Memory B cell (primary cell): ENCODE data around the gene HEATR5A.
"Not testable (repeated sequence)": the region's sequence is repeated elsewhere in the genome, so short reads cannot be mapped to it uniquely, and the experiment has no call there.

Source experiments
- ATAC-seq: fragments of 150-1000 bp; cut with Tn5 transposase; 2 replicates; pipeline ENCODE4 v1.10.0; 2021; ENCODE audit warnings: low read depth, mild to moderate bottlenecking, moderate library complexity
- DNase-seq, 2 donors: peaks; one replicate each; pipeline ENCODE4 v3.0.0; 2022; ENCODE audit warnings: low spot score in 2 of 2
- H3K27ac Mint-ChIP-seq: one replicate; pipeline ENCODE4 v1.8.0; 2022; ENCODE audit warnings: mild to moderate bottlenecking, moderate library complexity, mixed read lengths
- H3K27me3 Mint-ChIP-seq: one replicate; pipeline ENCODE4 v1.8.0; 2022; ENCODE audit warnings: mixed read lengths
- H3K36me3 Mint-ChIP-seq: one replicate; pipeline ENCODE4 v1.8.0; 2022; ENCODE audit warnings: mild to moderate bottlenecking, mixed read lengths
- H3K4me1 Mint-ChIP-seq: one replicate; pipeline ENCODE4 v1.8.0; 2022; ENCODE audit warnings: mixed read lengths
- H3K4me3 Mint-ChIP-seq: one replicate; pipeline ENCODE4 v1.8.0; 2022; ENCODE audit warnings: mild to moderate bottlenecking, moderate library complexity, mixed read lengths
- H3K9me3 Mint-ChIP-seq: one replicate; pipeline ENCODE4 v1.8.0; 2022; ENCODE audit warnings: mixed read lengths

The HEATR5A gene

DNA sequence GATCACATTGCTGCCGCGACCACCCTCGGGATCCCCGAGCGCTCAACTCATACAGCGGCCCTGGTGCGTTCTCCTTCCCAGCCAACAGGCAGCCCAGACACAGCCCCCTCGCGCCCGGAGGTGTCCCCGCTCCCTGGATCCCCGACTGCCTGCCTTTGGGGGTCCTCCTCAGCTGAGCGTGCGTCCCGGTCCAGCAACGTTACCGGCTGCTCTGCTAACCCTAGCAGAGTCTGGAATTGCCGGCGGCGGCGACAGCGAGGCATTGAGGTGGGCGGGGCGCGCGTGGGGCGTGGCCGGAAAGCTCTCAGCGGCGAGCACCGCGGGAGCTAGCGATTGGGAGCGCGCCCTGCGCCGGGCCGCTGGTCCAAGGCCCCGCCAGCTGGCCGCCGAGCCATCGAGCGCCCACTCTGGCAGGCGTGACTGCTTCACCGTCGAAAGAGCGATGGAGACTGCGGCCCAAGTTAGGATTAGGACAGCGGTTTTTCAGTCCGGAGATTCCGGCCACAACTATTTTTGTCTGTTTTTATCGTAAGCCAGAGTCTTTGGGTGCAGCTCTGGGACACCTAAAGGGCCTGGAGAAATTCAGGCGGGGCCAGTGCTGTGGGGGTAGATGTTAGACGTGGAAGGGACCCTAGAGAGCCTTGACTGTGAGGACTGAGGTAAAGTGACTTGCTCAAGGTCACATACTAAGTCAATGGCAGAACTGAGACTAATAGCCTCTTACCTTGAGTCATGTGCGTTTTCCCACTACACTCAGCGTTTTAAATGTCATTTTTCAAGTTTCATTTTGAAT lies at the start of gene HEATR5A:
Gene HEATR5A (minus strand): TSS at position 232 of the 793 bp plus-strand sequence. CDS start 17,575 bp downstream, outside the sequence.
- Mint-ChIP-seq H3K9me3 (no peaks in the 10 kb centered on the region), H3K27me3 (no peaks in the 10 kb centered on the region), H3K27ac (peak within 1 kb of the TSS; percentile 95), H3K4me1 (peaks cover 16% of the 10 kb centered on the region), H3K4me3 (peak within 1 kb of the TSS; percentile 99), H3K36me3 (peaks cover 2% of the 10 kb centered on the region)
- peak; percentile 96 for ATAC-seq
- DNase-seq = peak; percentile 94 to 96

DNA sequence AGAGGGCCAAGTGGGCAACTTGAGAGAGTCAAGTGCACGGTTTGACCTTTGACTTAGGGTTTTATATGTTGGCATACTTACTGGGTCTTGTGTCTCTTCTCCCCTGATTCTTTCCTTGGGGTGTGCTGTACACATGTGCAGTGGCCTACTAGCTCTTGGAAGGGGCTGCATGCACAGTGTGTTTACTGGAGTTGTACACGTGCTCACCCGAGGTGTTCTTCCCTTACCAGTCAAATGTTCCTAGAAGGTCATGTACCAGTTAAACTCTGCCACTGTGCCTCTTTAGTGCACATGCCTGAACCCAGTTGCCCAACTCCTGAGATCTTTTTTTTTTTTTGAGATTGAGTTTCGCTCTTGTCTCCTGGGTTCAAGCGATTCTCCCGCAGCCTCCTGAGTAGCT lies 46.2 kb upstream of the HEATR5A start:
- Mint-ChIP-seq H3K36me3 (no peaks in the 10 kb centered on the region), H3K27ac (no peak overlapping the region), H3K9me3 (no peaks in the 10 kb centered on the region), H3K4me3 (no peak overlapping the region), H3K27me3 (no peaks in the 10 kb centered on the region), H3K4me1 (peaks cover 5% of the 10 kb centered on the region)
- DNase-seq (no peak), ATAC-seq (no peak)

DNA sequence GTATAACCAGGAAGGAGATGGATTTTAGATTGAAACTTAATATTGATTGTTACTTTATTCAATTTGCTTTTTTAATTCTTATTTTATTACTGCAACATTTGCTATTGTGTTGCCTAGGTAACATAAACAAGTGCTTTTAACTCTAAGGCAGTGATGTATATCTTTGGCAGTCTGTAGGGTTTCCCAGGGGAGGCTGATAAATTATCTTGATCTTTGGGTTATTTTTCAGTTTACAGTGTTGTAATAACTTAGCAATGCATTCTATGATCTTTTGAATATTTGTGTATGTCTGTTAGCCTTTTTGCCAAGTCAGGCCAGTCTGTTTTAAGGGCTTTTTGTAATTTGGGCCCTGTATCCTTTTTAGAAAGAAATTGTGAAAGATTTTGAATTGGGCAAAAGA lies 44.8 kb upstream of the HEATR5A start:
- peaks cover 7% of the 10 kb centered on the region for H3K4me1 Mint-ChIP-seq
- no peaks in the 10 kb centered on the region for H3K36me3 Mint-ChIP-seq
- no peaks in the 10 kb centered on the region for H3K27me3 Mint-ChIP-seq
- H3K27ac Mint-ChIP-seq = no peak overlapping the region
- H3K9me3 Mint-ChIP-seq = no peaks in the 10 kb centered on the region
- no peak for ATAC-seq
- no peak for DNase-seq
- H3K4me3 Mint-ChIP-seq = no peak overlapping the region

DNA sequence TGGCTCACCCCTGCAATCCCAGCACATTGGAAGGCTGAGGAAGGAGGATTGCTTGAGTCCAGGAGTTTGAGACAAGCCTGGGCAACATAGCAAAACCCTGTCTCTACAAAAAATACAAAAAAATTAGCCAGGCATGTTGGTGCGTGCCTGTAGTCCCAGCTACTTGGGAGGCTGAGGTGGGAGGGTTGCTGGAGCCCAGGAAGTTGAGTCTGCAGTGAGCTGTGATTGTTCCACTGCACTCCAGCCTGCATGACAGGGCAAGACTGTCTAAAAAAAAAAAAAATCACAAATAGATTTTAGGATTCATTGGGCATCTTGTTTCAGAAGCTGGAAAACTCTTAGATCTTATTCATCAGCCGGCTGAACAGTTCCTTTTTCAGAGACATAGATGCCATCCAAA lies 42.1 kb upstream of the HEATR5A start:
- H3K27me3 Mint-ChIP-seq, H3K4me3 Mint-ChIP-seq, H3K36me3 Mint-ChIP-seq, H3K9me3 Mint-ChIP-seq, DNase-seq, ATAC-seq, H3K27ac Mint-ChIP-seq: not testable (repeated sequence)
- peaks cover 15% of the 10 kb centered on the region for H3K4me1 Mint-ChIP-seq

DNA sequence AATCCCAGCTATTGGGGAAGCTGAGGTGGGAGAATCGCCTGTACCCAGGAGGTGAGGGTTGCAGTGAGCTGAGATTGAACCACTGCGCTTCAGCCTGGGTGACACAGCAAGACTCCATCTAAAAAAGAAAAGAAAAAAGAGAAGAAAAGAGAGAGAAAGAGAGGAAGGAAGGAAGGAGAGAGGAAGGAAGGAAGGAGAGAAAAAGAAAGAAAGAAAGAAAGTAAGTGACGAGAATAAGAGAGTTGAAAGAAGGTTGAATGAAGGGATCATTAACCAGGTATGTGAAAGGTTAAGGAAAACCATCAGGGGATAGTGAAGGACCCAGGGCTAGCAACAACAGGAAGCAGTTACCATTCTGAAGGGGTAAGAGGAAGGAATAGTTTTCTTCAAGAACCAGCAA lies 41.2 kb upstream of the HEATR5A start:
- Mint-ChIP-seq H3K36me3 (no peaks in the 10 kb centered on the region), H3K27me3 (no peaks in the 10 kb centered on the region), H3K4me1 (peaks cover 17% of the 10 kb centered on the region), H3K27ac (peak overlapping the region; percentile 22), H3K4me3 (no peak overlapping the region), H3K9me3 (no peaks in the 10 kb centered on the region)
- ATAC-seq = no peak
- no peak for DNase-seq

DNA sequence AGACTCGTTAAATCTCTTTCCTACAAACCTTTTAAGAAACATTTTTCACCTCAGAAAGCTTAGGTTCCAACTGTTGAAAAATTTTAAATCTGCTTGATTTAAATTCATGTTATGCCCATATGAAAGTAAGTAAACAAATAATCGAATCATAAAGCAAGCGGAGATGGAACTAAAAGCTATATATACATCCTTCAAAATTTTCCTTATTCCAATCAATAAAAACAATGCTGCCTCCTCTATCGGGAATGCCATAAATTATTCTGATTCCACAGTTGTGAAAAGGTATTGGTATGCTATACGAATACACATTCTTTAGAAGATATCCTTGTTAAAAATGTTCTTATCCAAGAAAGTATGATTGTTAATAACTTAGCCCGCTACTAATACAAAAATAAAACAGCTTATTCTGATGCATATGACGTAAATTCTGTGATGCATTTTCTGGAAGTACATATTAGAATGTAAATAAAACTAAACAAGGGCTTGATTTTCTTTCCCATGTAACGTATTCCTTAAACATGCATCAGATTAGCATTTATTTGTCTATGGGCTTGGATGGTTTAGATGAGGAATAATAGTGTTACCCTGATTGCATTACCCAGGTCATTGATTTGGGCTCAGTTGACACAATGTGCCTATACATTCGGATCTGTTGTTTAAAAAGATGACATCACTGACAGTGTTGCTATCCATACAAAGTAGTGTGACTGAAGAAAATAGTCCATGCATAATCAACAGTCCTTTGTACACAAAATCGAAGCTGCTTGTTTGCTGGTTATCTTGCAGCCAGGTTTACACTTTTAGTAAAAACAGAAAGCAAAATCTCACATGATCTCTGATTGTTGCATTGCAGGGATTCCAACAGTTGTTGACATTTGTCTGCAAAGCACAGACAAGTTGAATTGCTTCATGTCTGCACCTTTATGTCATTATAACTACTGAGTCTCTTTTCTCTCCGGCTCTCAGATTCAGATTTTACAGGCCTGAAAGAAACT lies 37.6 kb upstream of the HEATR5A start:
- peaks cover 17% of the 10 kb centered on the region for H3K4me1 Mint-ChIP-seq
- H3K27ac Mint-ChIP-seq = peak overlapping the region; percentile 89
- H3K9me3 Mint-ChIP-seq = no peaks in the 10 kb centered on the region
- DNase-seq = no peak
- no peak for ATAC-seq
- no peaks in the 10 kb centered on the region for H3K27me3 Mint-ChIP-seq
- no peaks in the 10 kb centered on the region for H3K36me3 Mint-ChIP-seq
- peak overlapping the region; percentile 96 for H3K4me3 Mint-ChIP-seq

DNA sequence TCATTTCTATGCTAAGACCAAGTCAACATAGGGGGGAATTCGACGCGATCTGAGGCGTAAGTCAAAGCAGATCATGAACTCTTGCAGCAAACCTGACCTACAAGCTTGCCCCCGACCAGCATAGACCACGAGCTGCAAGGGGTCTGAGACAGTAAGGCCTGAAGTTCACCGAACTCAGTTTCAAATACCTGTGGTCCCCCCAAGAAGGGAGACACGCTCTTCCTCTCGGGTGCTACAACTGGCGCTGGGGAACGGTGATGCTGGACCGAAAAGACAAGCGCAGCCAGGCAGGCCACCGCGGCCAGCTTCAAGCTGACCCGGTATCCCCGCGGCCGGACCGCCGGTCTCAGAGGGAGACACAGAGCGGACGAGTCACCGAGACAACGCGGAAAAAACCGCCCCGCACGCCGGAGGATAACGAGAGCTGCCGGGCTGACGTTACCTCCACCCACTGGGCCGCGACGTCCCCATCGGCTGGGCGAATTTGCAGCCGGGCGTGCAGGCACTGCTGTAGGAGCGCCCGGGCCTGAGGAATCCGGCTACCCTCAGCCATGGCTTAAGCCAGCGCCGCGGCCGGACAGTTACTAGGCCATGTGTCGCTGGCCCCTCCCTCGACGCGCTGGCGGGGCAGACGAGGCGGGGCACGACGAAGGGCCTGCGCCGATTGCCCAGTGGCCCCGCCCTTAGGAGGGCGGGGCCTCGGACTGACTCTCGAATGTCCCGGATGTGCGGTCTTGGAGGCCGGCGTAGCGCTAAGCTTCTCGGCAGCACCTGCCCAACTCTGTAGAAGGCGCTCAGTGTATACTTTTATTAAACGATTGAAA lies 36.7 kb upstream of the HEATR5A start, which contains the start of gene DTD2:
Gene DTD2 (minus strand): TSS at position 666 of the 824 bp plus-strand sequence. CDS start 113 bp downstream, at position 553.
- Mint-ChIP-seq H3K9me3 (no peaks in the 10 kb centered on the region), H3K4me3 (peak within 1 kb of the TSS; percentile 96), H3K27ac (peak within 1 kb of the TSS; percentile 89), H3K36me3 (no peaks in the 10 kb centered on the region), H3K4me1 (peaks cover 17% of the 10 kb centered on the region), H3K27me3 (no peaks in the 10 kb centered on the region)
- ATAC-seq = peak; percentile 97
- peak; percentile 83 to 88 for DNase-seq

DNA sequence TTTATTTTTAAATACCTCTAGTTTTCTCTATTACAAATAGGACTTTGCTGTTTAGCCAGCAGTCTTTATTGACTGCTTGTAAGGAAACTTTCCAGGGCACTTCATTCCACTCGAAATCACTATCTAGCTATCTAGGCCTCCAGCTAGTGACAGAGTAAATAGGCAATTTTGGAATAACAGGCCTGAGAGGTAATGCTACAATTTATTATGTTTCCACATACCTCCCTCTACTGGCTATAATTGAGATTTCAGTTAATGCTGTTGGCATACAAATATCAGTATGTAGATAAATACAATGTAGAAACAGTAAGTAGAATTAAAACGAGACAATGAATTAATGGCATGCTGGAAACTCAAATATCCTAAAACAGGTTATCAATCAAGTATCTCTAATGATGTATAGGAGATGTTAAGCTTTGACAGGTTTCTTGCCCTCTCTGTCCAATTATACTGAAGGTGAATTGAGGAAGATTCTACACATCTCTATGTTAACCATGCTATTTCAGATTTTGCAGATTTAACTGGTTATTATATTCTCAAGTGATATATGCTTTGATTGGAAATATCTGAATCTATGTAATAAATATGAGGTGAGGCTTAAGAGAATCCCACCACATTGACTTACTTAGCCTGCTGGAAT lies 29.7 kb upstream of the HEATR5A start:
- Mint-ChIP-seq H3K4me3 (no peak overlapping the region), H3K36me3 (peaks cover 15% of the 10 kb centered on the region), H3K4me1 (no peaks in the 10 kb centered on the region), H3K27me3 (no peaks in the 10 kb centered on the region), H3K27ac (no peak overlapping the region), H3K9me3 (no peaks in the 10 kb centered on the region)
- DNase-seq = peak in 1 of 2 donors; percentile 9
- ATAC-seq = peak; percentile 49

DNA sequence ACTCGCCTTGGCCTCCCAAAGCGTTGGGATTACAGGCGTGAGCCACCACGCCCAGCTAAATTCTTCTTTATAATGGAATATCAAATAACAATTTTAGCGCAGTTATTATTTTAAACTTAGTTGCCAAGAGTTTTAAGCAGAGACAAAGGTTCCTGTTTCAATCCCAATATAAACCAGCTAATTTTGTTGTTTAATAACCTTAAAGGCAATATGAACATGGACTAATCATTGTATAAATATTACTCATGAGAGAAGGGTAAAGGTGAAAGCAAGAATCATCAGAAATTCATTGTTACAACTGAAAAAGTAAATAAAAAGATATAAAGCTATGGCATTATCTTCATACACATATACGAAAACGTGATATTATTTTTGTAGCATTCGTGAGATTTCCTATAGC lies 28.8 kb upstream of the HEATR5A start:
- DNase-seq (no peak), ATAC-seq (no peak)
- Mint-ChIP-seq H3K27ac (no peak overlapping the region), H3K27me3 (no peaks in the 10 kb centered on the region), H3K9me3 (peaks cover under 1% of the 10 kb centered on the region), H3K36me3 (peaks cover 16% of the 10 kb centered on the region), H3K4me3 (no peak overlapping the region), H3K4me1 (no peaks in the 10 kb centered on the region)

DNA sequence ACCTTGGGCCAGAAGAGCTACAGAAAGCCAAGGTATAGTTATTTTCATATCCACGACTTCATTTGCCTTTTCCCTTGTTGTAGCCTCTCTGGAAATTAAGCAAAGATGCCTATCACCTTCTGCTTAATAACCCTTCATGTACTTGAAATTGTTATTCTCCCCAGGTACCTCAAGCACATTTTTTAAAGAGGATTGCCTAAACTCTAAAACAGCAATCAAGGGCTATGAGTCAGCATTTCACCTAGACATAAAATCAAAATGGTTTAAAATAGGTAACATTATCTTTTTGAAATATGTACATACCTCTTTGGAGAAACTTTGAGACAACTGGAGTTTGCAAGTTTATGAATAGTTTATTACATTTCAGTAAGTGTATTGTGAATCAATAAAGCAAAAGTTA lies 25.4 kb upstream of the HEATR5A start:
- Mint-ChIP-seq H3K27ac (no peak overlapping the region), H3K9me3 (peaks cover 2% of the 10 kb centered on the region), H3K27me3 (no peaks in the 10 kb centered on the region), H3K4me1 (no peaks in the 10 kb centered on the region), H3K36me3 (peaks cover 15% of the 10 kb centered on the region), H3K4me3 (no peak overlapping the region)
- ATAC-seq = no peak
- no peak for DNase-seq

DNA sequence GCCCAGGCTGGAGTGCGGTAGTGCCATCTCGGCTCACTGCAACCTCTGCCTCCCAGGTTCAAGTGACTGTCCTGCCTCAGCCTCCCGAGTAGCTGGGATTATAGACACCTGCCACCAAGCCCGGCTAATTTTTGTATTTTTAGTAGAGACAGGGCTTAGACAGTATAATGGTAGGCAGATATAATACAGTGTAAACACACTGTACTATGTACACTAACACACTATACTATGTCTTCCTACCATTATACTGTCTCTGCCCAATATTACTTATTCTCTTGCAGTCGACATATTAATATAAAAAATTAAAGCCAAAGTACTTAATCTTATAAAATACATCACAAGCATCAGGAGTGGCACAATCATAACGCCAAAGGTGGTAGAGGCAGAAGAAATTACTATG lies 21.9 kb upstream of the HEATR5A start:
- H3K4me3 Mint-ChIP-seq = no peak overlapping the region
- DNase-seq = no peak
- no peaks in the 10 kb centered on the region for H3K27me3 Mint-ChIP-seq
- no peaks in the 10 kb centered on the region for H3K4me1 Mint-ChIP-seq
- no peak overlapping the region for H3K27ac Mint-ChIP-seq
- H3K36me3 Mint-ChIP-seq = peaks cover 9% of the 10 kb centered on the region
- H3K9me3 Mint-ChIP-seq = peaks cover 2% of the 10 kb centered on the region
- no peak for ATAC-seq

DNA sequence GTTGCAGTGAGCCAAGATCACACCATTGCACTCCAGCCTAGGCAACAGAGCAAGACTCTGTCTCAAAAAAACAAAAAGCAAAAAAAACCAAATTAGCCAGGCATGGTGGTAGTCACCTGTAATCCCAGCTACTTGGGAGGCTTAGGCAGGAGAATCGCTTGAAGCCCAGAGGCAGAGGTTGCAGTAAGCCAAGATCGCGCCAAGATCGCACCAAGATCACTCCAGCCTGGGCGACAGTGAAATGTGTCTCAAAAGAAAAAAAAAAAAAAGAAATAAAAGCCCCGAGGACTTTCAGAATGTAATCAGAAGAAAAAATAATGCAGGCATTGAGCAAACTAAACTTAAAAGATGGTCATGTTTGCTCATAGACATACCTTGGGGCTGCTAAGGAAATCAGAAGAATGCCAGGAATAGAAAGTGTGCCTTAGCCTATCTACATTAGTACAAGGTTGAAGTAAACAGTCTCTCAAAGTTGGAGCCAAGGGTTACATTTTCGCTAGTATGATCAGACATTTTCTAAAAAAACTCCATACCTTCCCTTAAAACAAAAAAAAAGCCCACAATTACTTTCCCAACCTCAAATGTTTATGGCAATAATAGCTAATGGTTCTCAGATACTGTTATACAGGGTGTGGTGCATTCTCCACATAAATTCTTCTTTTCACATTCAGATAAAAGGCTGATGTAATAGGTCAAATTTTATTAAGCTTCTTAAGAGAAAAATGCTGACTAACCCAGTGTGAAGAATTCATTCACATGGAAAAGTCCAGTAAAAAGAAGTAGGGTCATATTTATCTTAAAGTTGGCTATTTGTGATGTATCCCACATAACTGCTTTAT lies 21.1 kb upstream of the HEATR5A start:
- H3K27me3 Mint-ChIP-seq = no peaks in the 10 kb centered on the region
- ATAC-seq = no peak
- no peak overlapping the region for H3K4me3 Mint-ChIP-seq
- peaks cover 9% of the 10 kb centered on the region for H3K36me3 Mint-ChIP-seq
- peaks cover under 1% of the 10 kb centered on the region for H3K4me1 Mint-ChIP-seq
- H3K27ac Mint-ChIP-seq = no peak overlapping the region
- no peak for DNase-seq
- peaks cover 2% of the 10 kb centered on the region for H3K9me3 Mint-ChIP-seq
